Bronchial epithelial cell (primary cell): Measurements from ENCODE around the gene COL5A1. TPM values are rescaled to one million over a fixed set of nuclear protein-coding genes. Genes with fewer than 3 reads are reported as not detected.
"Not testable (repeated sequence)": the region's sequence is repeated elsewhere in the genome, so short reads cannot be mapped to it uniquely, and the experiment has no call there.

ENCODE experiments used
- DNase-seq: peaks from one replicate; pipeline ENCODE4 v3.0.0-alpha.2; 2010; ENCODE audit warnings: low read depth
- FAIRE-seq: peaks from 2 replicates; lab custom pipeline; 2011; peaks lifted over from hg19 to GRCh38; lab: Jason Lieb, UNC
- H3K27me3 ChIP-seq: 2 replicates; pipeline ENCODE4 v1.5.1; 2011; ENCODE audit warnings: low read length; ENCODE audit not compliant: control insufficient read depth, insufficient read depth
- H3K36me3 ChIP-seq: 2 replicates; pipeline ENCODE4 v1.5.1; 2011; ENCODE audit warnings: low read length; ENCODE audit not compliant: control insufficient read depth, insufficient read depth
- H3K4me3 ChIP-seq: 2 replicates; pipeline ENCODE4 v1.5.1; 2011; ENCODE audit warnings: mild to moderate bottlenecking, low read depth, low read length, control low read depth
- total RNA-seq: library from RNA; depleted of rRNA; stranded (reverse); fragments of >200 nt; gene quantifications from 2 replicates; pipeline ENCODE4 v1.2.1, GENCODE V29; 2014
- TF ChIP-seq, protein P1 (sequence below): IDR thresholded peaks from 2 replicates; pipeline ENCODE4 v1.5.1; 2011; ENCODE audit warnings: mild to moderate bottlenecking, moderate library complexity, low read length, control low read depth, inconsistent platforms; ENCODE audit not compliant: insufficient read depth, severe bottlenecking

COL5A1 gene
- total RNA-seq, 1 donor from 2014 or later: 6.3 TPM

DNA sequence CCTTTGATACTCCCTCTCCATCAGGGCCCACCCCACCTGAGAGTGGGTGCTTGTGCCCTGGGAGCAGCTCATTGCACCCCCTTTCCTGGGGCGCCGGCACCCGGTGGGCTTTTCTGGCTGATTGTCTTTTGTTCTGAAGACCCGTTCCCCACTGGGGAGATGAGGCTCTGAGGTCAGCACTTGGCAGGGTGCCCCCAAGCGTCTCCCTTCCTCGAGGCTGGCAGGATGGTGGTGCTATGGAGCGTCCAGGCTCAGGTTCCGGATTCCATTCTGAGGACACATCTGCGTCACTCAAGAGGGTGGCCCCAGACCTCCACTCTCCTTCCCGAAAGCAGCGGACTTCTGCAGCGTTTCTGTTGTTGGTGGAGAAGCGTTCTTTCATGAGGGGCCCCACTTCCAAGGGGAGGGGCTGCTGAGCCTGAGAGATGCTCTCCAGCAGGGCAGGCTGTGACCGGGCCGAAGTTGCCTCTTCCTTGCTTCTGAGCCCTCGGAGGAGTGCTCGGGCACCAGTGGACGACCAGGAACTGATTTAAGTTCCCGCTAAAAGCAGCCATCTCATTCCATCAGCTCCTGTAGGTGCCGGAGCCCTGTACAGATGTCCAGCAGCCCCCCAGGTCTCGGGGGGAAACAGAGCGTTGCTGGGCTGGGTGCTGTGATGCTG is 42.2 kb downstream of the COL5A1 start:
- Histone ChIP-seq H3K27me3 (no peaks in the 10 kb centered on the region), H3K36me3 (no peaks in the 10 kb centered on the region), H3K4me3 (no peak overlapping the region)
- DNase-seq: no peak
- TF ChIP-seq, protein P1, sequence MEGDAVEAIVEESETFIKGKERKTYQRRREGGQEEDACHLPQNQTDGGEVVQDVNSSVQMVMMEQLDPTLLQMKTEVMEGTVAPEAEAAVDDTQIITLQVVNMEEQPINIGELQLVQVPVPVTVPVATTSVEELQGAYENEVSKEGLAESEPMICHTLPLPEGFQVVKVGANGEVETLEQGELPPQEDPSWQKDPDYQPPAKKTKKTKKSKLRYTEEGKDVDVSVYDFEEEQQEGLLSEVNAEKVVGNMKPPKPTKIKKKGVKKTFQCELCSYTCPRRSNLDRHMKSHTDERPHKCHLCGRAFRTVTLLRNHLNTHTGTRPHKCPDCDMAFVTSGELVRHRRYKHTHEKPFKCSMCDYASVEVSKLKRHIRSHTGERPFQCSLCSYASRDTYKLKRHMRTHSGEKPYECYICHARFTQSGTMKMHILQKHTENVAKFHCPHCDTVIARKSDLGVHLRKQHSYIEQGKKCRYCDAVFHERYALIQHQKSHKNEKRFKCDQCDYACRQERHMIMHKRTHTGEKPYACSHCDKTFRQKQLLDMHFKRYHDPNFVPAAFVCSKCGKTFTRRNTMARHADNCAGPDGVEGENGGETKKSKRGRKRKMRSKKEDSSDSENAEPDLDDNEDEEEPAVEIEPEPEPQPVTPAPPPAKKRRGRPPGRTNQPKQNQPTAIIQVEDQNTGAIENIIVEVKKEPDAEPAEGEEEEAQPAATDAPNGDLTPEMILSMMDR: no peak
- no peak for FAIRE-seq

DNA sequence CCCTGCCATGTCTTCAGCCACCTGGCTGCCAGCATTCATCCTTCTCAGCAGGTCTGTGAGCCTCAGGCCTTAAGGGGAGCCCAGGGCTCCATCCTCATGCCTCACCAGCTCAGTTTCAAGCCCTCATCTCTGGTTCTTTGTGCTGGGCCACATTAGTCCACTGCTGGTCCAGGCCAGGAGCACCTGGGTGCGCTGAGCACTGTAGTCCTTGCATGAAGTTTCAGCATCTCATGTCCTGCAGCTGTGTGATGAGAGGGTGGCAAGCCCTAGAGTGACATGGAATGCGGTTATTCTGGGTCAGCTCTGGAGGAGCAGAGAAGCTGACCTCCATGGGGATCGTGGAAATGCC is 42.7 kb downstream of the COL5A1 start:
- H3K4me3 ChIP-seq: no peak overlapping the region
- TF ChIP-seq, protein P1: no peak
- FAIRE-seq (no peak), DNase-seq (no peak)
- H3K27me3 ChIP-seq: no peaks in the 10 kb centered on the region
- no peaks in the 10 kb centered on the region for H3K36me3 ChIP-seq

DNA sequence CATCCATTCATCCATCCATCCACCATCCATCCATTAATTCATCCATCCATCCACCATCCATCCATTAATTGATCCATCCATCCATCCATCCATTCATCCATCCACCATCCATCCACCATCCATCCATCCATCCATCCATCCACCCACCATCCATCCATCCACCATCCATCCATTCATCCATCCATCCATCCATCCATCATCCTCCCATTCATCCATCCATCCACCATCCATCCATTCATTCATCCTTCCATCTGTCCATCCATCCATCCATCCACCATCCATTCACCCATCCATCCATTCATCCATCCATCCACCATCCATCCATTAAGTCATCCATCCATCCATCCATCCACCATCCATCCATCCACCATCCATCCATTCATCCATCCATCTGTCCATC is 43.3 kb downstream of the COL5A1 start:
- not testable (repeated sequence) for DNase-seq, H3K27me3 ChIP-seq, H3K36me3 ChIP-seq, H3K4me3 ChIP-seq
- FAIRE-seq: peak; percentile 99

- H3K27me3 ChIP-seq: no peaks in the 10 kb centered on the region
- DNase-seq (no peak), FAIRE-seq (no peak)
- TF ChIP-seq, protein P1: no peak
- H3K4me3 ChIP-seq: no peak overlapping the region
- H3K36me3 ChIP-seq: no peaks in the 10 kb centered on the region
Observed at GRCh38 chr9:134685784-134686183, 44.2 kb downstream of the COL5A1 start.

- no peak for FAIRE-seq
- no peak for DNase-seq
- Histone ChIP-seq H3K4me3 (no peak overlapping the region), H3K27me3 (no peaks in the 10 kb centered on the region), H3K36me3 (peaks cover 1% of the 10 kb centered on the region)
- TF ChIP-seq, protein P1: no peak
Observed at GRCh38 chr9:134686896-134687295, 45.3 kb downstream of the COL5A1 start.

DNA sequence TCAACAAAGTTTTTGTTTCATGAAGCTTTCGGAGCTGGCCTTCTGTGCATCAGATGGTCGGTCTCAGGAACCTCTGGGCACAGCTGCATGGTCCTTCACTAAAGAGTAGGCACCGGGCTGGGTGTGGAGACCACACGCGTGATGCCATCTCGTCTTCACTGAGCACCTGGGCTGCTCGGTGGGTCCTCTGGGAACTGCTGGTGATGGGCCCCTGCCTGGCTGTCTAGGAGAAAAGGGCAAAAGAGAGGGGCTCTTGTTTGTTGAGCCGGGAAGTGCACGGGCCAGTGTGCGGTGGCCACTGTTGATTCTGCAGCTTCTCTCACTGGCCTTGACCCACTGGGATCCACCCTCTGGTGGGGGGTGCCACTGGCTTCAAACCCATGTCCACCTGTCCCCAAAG is 46.0 kb downstream of the COL5A1 start:
- Histone ChIP-seq H3K4me3 (no peak overlapping the region), H3K27me3 (no peaks in the 10 kb centered on the region), H3K36me3 (peaks cover 1% of the 10 kb centered on the region)
- FAIRE-seq: no peak
- TF ChIP-seq, protein P1: no peak
- no peak for DNase-seq
